NCI-H526 (cell line): ENCODE data around the gene SORCS2.
"Not testable (repeated sequence)": the region's sequence is repeated elsewhere in the genome, so short reads cannot be mapped to it uniquely, and the experiment has no call there.

Experiments
- DNase-seq, 2 experiments: peaks; one replicate each; lab custom pipeline; 2025; lab: John Stamatoyannopoulos, UW

The SORCS2 gene

DNA sequence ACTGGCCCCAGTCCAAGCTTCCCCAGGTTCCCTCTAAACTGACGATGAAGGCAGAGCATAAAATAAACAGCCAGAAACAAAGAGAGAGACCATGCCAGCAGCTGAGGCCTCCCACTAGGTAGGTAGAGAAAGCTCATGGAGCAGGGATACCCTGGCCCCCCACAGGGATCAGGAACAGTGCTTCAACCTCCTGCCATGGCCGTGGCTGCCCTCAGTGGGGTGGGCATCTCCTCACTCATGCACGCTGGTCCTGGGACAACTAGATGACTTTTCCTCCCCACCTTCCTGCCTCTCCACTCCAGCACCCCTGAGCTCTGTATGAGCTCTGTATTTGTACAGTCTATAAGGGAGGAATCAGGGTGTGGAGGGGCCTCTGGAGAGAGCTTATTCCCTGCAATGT, 360.1 kb downstream of the SORCS2 start:
- no peak for DNase-seq

- DNase-seq: no peak
Observed at GRCh38 chr4:7553280-7553679, 360.9 kb downstream of the SORCS2 start.

DNA sequence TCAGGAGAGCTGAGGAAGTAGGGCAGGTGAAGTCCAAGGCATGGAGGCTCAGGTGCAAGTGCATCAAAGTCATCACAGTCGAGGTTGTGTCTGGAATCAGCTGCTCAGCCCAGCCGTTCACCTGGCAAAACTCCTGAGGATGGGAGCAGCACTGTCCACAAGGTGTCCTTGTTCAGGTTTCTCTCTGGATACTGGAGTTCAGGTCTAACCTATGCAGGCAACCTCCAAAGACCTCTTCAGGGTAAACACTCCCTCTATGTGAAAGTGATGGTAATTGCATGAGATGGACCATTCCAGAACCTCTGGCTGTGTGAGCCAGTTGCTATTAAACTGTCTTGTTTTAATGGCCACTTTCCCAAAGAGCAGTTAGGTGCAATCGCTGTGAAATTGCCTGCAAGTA, 362.6 kb downstream of the SORCS2 start:
- peak; percentile 44 to 55 for DNase-seq

- DNase-seq: no peak
Observed at GRCh38 chr4:7556558-7556957, 364.2 kb downstream of the SORCS2 start.

GRCh38 chr4:7557456-7557855, 365.1 kb downstream of the SORCS2 start:
- no peak for DNase-seq

GRCh38 chr4:7558436-7558835, 366.1 kb downstream of the SORCS2 start:
- DNase-seq: no peak

DNA sequence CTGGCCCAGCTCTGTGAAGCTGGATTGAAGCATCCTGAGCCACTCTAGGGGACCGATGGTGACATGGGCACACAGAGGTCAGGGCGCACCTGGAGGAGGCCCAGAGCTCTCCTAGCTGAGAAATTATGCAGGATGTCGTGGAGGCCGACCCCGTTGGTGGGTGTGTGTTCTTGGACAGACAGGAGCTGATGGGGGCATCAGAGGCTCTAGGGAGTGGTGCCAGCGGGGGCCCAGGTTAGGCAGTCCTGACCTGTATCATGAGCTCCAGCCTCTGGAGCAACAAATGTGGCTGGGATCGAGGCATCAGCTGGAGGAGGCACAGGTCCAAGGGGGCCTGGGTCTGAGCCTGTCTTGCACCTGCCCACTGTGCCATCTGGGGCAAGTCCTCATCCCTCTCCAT, 367.0 kb downstream of the SORCS2 start:
- no peak for DNase-seq

- no peak for DNase-seq
Observed at GRCh38 chr4:7559741-7560395, 367.5 kb downstream of the SORCS2 start.

DNA sequence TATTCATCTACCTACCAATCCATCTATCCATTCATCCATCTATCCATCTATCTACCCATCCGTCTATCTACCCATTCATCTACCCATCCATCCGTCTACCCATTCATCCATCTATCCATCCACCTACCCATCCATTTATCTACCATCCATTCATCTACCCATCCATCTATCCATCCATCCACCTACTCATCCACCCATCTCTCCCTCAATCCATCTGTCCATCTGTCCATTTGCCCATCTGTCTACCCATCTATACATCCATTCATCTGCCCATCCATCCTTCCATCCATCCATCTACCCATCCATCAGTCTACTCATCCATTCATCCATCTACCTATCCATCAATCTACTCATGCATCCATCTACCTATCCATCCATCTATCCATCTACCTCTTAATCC, 369.2 kb downstream of the SORCS2 start:
- no peak for DNase-seq

GRCh38 chr4:7564242-7564641, 371.9 kb downstream of the SORCS2 start:
- DNase-seq: no peak

- DNase-seq: no peak
Observed at GRCh38 chr4:7565483-7565882, 373.1 kb downstream of the SORCS2 start.

DNA sequence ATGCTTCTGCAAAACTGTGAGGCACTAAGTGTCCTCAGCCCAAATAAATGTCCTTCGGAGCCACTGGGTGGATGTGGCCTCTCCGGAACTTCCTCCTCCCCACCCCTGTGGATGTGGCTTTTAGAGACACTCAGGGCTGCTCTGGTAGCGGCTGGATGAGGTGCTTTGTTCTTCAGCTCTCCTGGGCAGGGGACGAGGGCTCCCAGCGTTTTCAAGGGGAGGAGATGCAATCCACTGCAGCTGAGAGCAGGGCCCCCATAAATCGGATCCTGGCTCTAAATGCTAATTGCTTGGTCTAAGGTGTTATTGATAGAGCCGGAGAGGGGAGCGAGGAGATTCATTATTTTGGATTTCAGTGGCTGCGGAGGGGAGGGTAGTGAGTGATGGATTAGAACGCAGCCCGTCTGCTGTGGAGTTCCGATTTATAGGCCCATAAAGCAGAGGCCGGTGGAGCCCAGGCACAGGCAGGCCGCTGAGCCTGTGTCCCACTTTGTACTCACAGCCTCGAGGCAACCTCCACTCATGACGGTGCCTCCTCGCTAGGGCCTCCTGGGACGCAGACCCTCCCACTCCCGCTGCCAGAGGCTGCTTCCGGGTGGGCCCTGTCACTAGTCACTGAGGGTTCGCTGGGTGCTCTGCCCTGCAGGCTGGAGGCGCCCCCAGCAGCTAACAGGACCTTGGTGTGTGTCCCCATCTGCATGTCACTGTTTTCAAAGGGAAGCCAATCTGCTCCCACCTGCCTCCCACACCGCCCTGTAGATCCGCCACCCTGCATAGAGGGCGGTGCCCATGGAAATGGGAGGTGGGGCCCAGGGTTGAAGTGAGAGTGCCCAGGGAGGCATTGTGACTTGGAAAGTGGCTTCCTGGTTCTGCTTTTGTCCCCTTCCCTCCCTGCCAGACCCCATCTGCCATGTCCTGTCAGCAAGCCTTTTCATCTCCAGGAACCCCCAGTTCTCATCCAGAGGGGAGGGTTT, 377.8 kb downstream of the SORCS2 start:
- no peak for DNase-seq

- no peak for DNase-seq
Observed at GRCh38 chr4:7571001-7571400, 378.7 kb downstream of the SORCS2 start.

GRCh38 chr4:7571701-7572100, 379.4 kb downstream of the SORCS2 start:
- no peak for DNase-seq

DNA sequence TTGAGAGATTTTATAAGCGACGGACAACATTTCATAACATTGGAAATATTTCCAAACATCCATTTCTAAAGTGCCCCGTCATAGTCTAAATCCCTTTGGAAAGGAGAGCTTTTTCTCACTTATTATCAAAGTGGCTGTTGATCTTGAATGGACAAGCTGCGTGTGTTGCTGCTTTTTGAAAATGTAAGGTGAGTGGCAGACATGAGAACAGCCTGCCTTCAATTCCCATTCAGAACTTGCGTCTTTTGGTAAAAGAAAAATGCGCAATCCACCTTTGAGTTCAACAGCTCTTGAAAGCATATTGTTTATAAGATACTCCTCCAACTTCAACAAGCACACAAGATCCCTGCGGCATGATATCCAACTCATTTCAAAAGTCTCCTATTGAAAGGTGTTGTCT, 380.6 kb downstream of the SORCS2 start:
- DNase-seq: no peak

DNA sequence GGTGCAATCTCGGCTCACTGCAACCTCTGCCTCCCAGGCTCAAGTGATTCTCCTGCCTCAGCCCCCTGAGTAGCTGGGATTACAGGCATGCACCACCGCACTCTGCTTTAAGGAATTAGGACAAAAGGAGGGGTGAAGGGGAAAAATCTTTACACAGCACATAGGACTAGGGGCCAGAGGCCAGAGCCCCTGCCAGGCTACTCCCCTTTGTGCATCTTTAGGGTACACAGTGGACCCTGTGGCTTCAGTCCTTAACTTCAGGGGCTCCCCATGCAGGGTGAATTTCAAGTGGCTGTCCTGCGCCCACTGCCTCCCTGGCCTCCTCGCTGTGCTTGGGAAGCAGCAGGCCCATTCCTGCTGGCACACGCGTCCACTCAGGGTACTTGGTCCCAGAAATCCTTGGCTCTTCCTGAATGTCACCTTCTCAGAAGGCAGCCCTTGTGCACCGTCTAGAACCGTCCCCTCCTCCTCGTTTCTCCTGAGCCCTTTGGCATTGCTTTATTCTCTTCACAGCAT, 381.3 kb downstream of the SORCS2 start:
- no peak for DNase-seq

GRCh38 chr4:7574287-7575014, 382.1 kb downstream of the SORCS2 start:
- DNase-seq: no peak

DNA sequence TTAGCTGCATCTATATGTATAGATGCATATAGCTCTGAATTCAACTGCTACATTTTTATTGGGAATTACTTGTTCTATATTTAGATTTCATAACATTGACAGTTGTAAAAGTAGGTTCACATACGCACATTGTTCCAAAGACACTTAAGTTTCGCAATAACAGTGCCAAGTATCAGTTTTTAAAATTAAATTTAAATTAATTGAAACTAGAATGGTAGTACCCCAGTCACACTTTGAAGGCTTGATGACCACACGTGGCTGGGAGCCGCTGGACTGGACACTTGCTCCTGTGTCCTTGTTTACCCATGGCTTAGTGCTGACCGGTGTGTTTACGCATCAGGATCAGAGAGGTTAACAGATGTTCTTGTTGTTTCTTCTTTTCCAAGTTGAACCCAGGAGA, 383.1 kb downstream of the SORCS2 start:
- DNase-seq: no peak

DNA sequence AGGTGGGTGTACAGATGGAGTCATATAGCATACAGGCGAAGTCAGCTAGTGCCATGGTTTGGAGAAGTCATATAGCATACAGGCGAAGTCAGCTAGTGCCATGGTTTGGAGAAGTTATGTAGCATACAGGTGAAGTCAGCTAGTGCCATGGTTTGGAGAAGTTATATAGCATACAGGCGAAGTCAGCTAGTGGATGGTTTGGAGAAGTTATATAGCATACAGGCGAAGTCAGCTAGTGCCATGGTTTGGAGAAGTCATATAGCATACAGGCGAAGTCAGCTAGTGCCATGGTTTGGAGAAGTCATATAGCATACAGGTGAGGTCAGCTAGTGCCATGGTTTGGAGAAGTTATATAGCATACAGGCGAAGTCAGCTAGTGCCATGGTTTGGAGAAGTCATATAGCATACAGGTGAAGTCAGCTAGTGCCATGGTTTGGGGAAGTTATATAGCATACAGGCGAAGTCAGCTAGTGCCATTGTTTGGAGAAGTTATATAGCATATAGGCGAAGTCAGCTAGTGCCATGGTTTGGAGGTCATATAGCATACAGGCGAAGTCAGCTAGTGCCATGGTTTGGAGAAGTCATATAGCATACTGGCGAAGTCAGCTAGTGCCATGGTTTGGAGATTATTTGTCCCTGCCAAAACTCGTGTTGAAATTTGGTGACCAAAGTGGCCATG, 385.2 kb downstream of the SORCS2 start:
- DNase-seq: not testable (repeated sequence)

DNA sequence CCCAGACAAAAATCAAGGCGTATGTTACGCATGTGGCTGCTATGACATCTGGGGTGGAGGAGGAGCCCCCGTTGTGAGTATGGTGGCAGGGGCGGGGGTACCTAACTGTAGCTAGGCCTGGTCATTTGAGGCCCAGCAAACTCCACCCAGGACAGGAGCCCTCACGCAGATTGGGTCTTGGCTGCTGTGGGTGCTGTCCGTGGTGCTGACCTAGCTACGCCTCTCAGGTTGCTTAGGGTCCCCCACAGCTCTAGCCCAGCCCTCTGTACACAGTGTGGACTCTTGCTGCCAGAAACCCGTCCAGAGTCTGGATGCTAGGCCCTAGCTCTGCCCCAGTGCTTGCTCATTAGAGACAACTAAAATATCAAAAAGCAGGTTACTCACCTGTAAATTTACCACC, 389.1 kb downstream of the SORCS2 start:
- DNase-seq: no peak

- DNase-seq: no peak
Observed at GRCh38 chr4:7582313-7583097, 390.2 kb downstream of the SORCS2 start.
